ENCODE results near the gene GALNT2.

Gene GALNT2

GRCh38 chr1:230117694-230118093 is 50.7 kb downstream of the GALNT2 start:
- DNase-seq: no peak

DNA sequence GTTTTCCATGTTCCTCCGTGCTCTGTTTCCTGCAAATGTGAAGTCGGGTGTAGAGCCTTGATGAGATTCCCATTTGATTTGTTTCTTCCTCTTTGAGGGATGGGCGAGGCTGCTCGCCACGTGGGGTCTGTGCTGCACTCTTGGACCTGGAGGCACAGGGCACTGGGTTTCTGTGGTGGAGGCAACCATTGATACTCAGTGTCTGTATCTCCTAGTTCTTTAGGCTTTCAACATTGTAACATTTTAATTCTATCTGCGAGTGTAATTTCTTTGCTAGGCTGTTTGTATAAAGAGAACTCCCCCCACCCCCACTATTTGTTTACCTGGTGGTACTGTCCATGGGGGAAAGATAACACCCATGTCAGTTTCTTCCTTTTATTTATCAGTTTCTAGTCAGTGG is 52.3 kb downstream of the GALNT2 start:
- DNase-seq: no peak

DNA sequence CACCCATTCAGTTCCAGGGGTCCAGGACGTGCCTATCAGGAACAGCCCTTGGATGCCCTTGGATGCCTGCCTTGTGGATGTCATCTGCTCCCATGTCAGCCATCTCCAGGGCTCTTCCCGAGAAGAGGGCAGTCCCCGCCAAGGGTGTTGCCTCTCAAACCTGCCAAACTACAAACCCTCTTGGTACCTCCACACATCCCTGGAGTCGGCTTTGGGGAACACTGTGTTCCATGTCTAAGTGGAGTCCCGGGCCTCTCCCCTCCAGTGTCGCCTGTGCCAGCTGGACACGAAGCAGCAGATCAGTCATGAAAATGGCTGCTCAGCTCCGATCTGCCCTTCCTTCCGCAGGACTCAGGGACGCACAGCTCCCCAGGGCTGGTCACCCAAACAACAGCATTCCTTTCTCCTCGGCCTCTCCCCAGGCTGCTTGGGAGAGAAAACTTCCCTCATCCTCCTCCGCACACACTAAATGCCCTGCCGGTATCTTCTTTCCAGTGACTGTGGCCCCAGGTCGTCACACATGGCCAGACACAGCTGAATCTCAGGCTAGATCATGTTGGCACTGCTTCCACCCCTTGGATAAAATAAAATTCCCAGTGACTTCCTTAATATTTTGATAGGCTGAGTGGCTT is 53.4 kb downstream of the GALNT2 start:
- DNase-seq: no peak

GRCh38 chr1:230120921-230121381 is 53.9 kb downstream of the GALNT2 start:
- no peak for DNase-seq

DNA sequence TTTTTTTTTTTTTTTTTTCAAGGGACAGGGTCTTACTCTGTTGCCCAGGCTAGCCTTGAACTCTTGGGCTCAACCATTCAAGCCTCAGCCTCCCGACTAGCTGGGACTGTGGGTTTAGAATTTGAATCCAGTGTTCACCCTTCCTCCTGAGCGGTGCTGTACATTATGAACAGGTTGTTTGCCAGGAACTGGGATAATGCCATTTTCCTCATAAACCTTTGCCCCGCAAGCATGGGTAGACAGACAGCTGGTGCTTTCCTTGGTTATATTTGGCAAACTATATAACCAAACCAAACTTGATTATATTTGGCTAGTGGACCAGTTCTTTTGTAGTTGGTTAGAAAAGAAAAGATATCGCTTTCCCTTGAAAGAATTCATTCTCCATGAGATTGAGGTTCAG is 54.9 kb downstream of the GALNT2 start:
- no peak for DNase-seq

- DNase-seq: no peak
Observed at GRCh38 chr1:230122366-230123279, 55.6 kb downstream of the GALNT2 start.

- DNase-seq: no peak
Observed at GRCh38 chr1:230123280-230124185, 56.5 kb downstream of the GALNT2 start.

GRCh38 chr1:230124186-230125128 is 57.4 kb downstream of the GALNT2 start:
- DNase-seq: no peak

GRCh38 chr1:230125141-230125540 is 58.1 kb downstream of the GALNT2 start:
- DNase-seq: no peak

GRCh38 chr1:230125640-230126528 is 58.8 kb downstream of the GALNT2 start:
- DNase-seq: no peak

DNA sequence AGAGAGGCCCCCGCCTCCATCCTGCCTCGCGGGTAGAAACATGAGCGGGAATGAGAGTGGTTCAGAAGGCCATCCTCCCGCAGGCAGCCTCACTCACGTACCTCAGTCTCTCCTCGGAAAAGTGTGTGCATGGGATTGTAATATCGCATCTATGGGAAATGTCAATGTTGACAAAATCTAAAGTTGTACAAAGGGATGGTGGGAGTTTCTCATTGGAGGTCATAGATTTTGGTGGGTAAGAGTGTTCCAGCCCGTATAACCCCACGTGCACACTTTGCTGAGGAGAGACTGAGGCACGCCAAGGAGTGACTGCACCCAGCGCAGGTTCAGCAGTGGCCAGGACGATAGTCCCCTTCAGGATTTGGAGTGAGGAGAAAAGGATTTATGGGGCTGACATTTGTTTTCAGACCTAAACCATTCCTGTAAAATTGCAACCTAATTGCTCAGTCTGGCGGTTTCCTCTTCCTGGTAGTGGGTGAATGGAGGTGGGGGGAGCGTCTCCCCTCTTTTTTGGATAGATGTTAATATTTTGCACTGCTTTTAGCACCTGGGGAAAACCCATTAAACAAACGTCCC is 59.6 kb downstream of the GALNT2 start:
- DNase-seq: no peak

GRCh38 chr1:230127105-230128054 is 60.3 kb downstream of the GALNT2 start:
- DNase-seq: no peak

DNA sequence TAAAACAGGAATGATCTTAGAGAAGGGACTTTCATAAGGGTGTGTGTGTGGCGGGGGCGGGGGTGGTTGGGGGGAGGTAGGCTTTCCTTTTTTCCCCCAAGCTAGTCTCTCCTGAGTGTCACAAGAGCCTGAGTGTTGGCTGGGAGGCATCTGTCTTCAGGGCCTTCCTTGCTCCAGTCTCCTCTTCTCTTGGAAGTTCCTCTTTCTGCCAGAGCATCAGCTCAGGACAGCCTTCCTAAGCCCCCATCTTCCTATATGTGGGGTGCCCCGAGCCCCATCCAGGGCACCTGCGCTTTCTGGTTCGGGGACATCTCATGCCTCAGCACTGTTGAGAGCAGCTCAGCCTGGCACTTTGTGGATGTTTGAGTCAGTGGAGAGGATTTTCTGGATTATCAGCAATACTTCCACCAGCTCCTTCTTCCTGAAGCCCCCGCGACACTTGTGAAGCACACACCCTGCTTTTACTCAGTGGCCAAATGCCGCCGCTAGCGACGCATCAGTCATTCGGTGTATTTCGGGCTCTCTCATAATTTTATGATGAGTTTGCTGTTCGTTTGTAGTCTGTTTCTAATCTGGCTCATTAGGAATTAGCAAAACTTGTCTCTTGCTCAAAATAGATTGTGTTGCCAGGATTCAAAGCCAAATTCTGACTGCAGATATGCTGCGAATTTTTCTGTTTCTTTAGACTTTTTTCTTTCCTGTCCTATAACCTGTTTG is 61.7 kb downstream of the GALNT2 start:
- no peak for DNase-seq

GRCh38 chr1:230129341-230129740 is 62.3 kb downstream of the GALNT2 start:
- DNase-seq: no peak

DNA sequence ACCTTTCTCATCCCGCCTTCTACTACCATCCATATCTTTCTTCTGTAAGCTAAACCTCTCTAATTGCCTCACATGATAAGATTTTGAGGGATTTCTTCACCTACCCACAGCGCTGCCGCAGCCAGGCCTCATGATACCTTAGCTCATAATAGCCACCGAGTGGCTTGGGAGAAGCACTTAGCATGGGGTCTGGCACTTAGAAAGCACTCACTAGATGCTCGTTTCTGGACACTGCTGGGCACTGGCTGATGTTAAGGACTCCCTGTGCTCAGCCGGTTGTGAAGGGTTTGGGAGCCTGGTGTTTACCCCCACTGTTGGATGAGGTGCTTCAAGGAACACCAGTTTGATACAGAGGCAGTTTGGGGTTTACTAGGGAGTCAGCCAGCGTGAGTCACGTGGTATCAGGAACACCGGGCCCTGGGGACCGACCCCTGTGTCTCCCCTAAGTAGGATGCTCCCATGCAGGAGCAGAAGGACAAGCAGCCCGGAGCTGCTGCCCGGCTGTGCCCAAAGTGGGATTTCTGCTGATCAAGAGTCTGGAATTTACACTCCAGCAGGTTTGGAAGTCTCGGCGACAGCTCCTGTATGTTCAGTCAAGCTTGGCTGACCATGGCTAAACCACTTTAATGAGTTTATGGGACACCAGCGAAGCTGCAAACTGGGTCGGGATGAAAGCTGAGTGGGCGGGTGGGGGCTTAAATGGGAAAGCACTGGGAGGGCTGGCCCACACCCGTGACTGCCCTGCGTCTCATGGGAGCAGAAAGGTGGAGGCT is 63.3 kb downstream of the GALNT2 start:
- no peak for DNase-seq

GRCh38 chr1:230131457-230131856 is 64.4 kb downstream of the GALNT2 start:
- DNase-seq: no peak

DNA sequence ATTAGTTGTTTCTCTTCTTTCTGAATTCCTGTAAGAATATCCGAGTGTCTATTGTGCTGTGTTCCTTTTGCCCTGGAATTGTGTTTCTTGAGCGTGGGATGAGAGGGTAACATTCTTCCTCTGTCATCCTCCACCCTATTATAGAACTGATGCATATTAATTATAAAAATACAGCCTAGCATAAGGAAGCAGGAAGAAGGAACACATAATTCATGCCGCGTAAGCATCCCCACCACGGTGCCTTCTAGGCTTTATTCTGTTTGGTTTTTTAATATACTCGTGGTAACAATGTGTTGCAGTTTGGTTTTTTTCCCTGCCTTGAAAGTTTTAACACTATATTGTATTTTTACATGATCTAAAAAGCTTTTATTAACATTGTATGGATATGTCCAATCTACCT is 65.7 kb downstream of the GALNT2 start:
- no peak for DNase-seq

- no peak for DNase-seq
Observed at GRCh38 chr1:230135726-230136125, 68.7 kb downstream of the GALNT2 start.

All from activated CD4-positive, CD25-positive, alpha-beta regulatory T cell treated with anti-CD3 and anti-CD28 coated beads, Interleukin-2, amount 50 U/mL, for 72 hours (primary cell).